ENCODE data around the gene ARL5C.

DNA sequence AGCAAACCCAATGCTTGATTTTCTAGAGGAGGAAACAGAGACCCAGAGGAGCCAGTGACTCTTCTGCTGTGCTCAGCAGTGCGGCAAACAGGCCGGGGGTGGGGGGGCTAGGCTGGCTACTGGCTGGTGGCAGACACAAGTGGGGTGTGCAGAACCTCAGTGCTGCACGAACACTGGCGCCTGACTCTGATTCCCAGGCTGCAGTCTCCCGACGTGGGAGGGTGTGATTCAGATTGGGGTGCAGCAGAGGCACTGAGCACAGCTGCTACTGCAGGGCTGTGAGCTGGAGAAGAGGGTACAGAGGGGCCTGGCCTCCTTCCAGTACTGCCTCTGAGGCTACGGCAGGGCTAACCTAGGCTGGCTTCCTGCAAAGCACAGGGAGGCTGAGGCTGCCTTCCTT lies 42.2 kb upstream of the ARL5C start:
- TF ChIP-seq, protein P1, sequence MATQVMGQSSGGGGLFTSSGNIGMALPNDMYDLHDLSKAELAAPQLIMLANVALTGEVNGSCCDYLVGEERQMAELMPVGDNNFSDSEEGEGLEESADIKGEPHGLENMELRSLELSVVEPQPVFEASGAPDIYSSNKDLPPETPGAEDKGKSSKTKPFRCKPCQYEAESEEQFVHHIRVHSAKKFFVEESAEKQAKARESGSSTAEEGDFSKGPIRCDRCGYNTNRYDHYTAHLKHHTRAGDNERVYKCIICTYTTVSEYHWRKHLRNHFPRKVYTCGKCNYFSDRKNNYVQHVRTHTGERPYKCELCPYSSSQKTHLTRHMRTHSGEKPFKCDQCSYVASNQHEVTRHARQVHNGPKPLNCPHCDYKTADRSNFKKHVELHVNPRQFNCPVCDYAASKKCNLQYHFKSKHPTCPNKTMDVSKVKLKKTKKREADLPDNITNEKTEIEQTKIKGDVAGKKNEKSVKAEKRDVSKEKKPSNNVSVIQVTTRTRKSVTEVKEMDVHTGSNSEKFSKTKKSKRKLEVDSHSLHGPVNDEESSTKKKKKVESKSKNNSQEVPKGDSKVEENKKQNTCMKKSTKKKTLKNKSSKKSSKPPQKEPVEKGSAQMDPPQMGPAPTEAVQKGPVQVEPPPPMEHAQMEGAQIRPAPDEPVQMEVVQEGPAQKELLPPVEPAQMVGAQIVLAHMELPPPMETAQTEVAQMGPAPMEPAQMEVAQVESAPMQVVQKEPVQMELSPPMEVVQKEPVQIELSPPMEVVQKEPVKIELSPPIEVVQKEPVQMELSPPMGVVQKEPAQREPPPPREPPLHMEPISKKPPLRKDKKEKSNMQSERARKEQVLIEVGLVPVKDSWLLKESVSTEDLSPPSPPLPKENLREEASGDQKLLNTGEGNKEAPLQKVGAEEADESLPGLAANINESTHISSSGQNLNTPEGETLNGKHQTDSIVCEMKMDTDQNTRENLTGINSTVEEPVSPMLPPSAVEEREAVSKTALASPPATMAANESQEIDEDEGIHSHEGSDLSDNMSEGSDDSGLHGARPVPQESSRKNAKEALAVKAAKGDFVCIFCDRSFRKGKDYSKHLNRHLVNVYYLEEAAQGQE (IDR thresholded peaks at IDR 0.05; ENCODE audit: insufficient read depth in 1 of 2, low read depth in 2 of 2, low read length in 2 of 2) = no peak
- TF ChIP-seq POLR2AphosphoS5 (IDR thresholded peaks at IDR 0.05; ENCODE audit: low read depth, low read length) = no peak
- no peak for TF ChIP-seq TAF1 (IDR thresholded peaks at IDR 0.05; ENCODE audit: borderline replicate concordance, insufficient read depth, low read length)

Measured in PFSK-1 (cell line).